HEK293 (cell line): ENCODE data around the gene WNT4.

Experiments used
- CTCF ChIA-PET: fragments of 350-600 bp; formaldehyde crosslinking; extraction: SDS; loops from one replicate; lab custom pipeline; 2021; ENCODE audit warnings: antibody characterized with exemption; lab: Yijun Ruan, JAX
- POLR2A ChIA-PET: fragments of 300-600 bp; formaldehyde crosslinking; extraction: SDS; loops from one replicate; lab custom pipeline; 2020; ENCODE audit warnings: antibody characterized with exemption, inconsistent platforms; lab: Yijun Ruan, JAX
- H3K27ac ChIP-seq: fragments of 200-500 bp; sonication (Bioruptor generic); 2 replicates; pipeline ENCODE4 v1.5.1; 2014; ENCODE audit warnings: low read depth, low read length, control low read depth, inconsistent platforms; ENCODE audit errors: extremely low read depth
- H3K36me3 ChIP-seq, 2 experiments: fragments of 200-500 bp in 1 of 2; sonication (Bioruptor generic) in 1 of 2; 1 replicate in 1 of 2; 2 replicates in 1 of 2; pipeline ENCODE4 v1.5.1; 2014 to 2017; ENCODE audit warnings: inconsistent platforms in 2 of 2, low read length in 2 of 2; ENCODE audit not compliant: control insufficient read depth in 2 of 2, insufficient read depth in 1 of 2
- H3K4me1 ChIP-seq: fragments of 200-500 bp; sonication (Bioruptor generic); 2 replicates; pipeline ENCODE4 v1.5.1; 2014; ENCODE audit warnings: mild to moderate bottlenecking, low read length, inconsistent platforms; ENCODE audit not compliant: control insufficient read depth, insufficient read depth
- H3K4me3 ChIP-seq: 2 replicates; pipeline ENCODE4 v1.5.1; 2011; ENCODE audit warnings: low read depth, mild to moderate bottlenecking, control low read depth, low read length, moderate library complexity
- H3K9me3 ChIP-seq: fragments of 200-500 bp; sonication (Bioruptor generic); 2 replicates; pipeline ENCODE4 v1.5.1; 2014; ENCODE audit warnings: low read depth, low read length, inconsistent platforms; ENCODE audit not compliant: control insufficient read depth, insufficient read depth
- BCL11A ChIP-seq: fragments of 450-650 bp; formaldehyde crosslinking; IDR thresholded peaks from 2 replicates; pipeline ENCODE4 v1.5.1; 2016; ENCODE audit warnings: low read depth, missing biosample characterization, missing genetic modification characterization
- HIC1 ChIP-seq: fragments of 450-650 bp; formaldehyde crosslinking; IDR thresholded peaks from 2 replicates; pipeline ENCODE4 v1.5.1; 2016; ENCODE audit warnings: missing biosample characterization, missing genetic modification characterization
- OSR2 ChIP-seq: fragments of 450-650 bp; formaldehyde crosslinking; IDR thresholded peaks from 2 replicates; pipeline ENCODE4 v1.5.1; 2016; ENCODE audit warnings: missing biosample characterization, missing genetic modification characterization
- YY2 ChIP-seq: fragments of 450-650 bp; formaldehyde crosslinking; IDR thresholded peaks from 2 replicates; pipeline ENCODE4 v1.5.1; 2016; ENCODE audit warnings: missing biosample characterization, missing genetic modification characterization
- ZBTB26 ChIP-seq: fragments of 450-650 bp; formaldehyde crosslinking; optimal IDR thresholded peaks from 2 replicates; pipeline ENCODE3; 2016; ENCODE audit warnings: missing biosample characterization, mild to moderate bottlenecking, missing genetic modification characterization
- ZBTB7A ChIP-seq: fragments of 450-650 bp; formaldehyde crosslinking; IDR thresholded peaks from 2 replicates; pipeline ENCODE4 v1.5.1; 2016; ENCODE audit warnings: low read depth, missing biosample characterization, missing genetic modification characterization
- ZNF148 ChIP-seq: fragments of 450-650 bp; formaldehyde crosslinking; IDR thresholded peaks from 2 replicates; pipeline ENCODE4 v1.5.0; 2017; ENCODE audit warnings: missing biosample characterization, missing genetic modification characterization, borderline replicate concordance
- ZNF521 ChIP-seq: fragments of 450-650 bp; formaldehyde crosslinking; IDR thresholded peaks from 2 replicates; pipeline ENCODE4 v1.5.1; 2017; ENCODE audit warnings: missing biosample characterization, mild to moderate bottlenecking, missing genetic modification characterization
- ZNF580 ChIP-seq: fragments of 450-650 bp; formaldehyde crosslinking; IDR thresholded peaks from 2 replicates; pipeline ENCODE4 v1.5.1; 2016; ENCODE audit warnings: missing biosample characterization, missing genetic modification characterization
- ZNF585B ChIP-seq: fragments of 450-650 bp; formaldehyde crosslinking; IDR thresholded peaks from 2 replicates; pipeline ENCODE4 v1.5.1; 2016; ENCODE audit warnings: missing biosample characterization, missing genetic modification characterization
- ZNF629 ChIP-seq: fragments of 450-650 bp; formaldehyde crosslinking; IDR thresholded peaks from 2 replicates; pipeline ENCODE4 v1.5.1; 2017; ENCODE audit warnings: missing biosample characterization, missing genetic modification characterization
- TF ChIP-seq, protein P1 (sequence below): fragments of 450-650 bp; formaldehyde crosslinking; IDR thresholded peaks from 2 replicates; pipeline ENCODE4 v1.5.1; 2016; ENCODE audit warnings: missing biosample characterization, missing genetic modification characterization
- TF ChIP-seq, protein P2 (sequence below): fragments of 450-650 bp; formaldehyde crosslinking; IDR thresholded peaks from 2 replicates; pipeline ENCODE4 v1.5.1; 2016; ENCODE audit warnings: missing biosample characterization, missing genetic modification characterization

The WNT4 gene

GRCh38 chr1:22177354-22178003 is 34.6 kb upstream of the WNT4 start:
- no peaks in the 10 kb centered on the region for H3K4me1 ChIP-seq
- no peaks in the 10 kb centered on the region for H3K9me3 ChIP-seq
- H3K36me3 ChIP-seq = no peaks in the 10 kb centered on the region
- no peak overlapping the region for H3K4me3 ChIP-seq
- CTCF ChIA-PET = no interaction called here
- POLR2A ChIA-PET = no interaction called here
- no peak overlapping the region for H3K27ac ChIP-seq
- no peak for TF ChIP-seq YY2
- no peak for TF ChIP-seq ZBTB26 (tag by site-specific recombination)
- TF ChIP-seq ZNF629 = 0 out of 2 replicates have a peak, but pooled peaks have one; percentile 20
- TF ChIP-seq, all 188 proteins: peak for 1

DNA sequence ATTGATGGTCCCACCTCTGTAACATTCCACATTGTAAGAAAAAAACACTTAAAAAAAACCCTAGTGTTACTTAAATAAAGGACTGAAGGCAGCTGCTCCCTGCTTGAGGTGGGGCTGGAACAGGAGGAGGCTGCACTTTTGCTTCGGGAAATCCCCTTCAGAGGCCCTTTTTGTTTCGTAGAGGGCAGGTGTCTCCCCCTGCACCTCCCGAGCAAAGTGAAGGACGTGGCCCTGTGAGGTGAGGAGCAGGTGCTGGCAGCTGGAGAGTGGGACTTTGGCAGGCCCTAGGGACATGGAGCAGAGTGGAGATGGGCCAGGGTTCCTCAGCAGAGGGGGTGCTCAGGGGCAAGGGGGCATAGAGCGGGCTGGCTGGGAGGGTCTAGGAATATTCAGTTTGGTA is 33.4 kb upstream of the WNT4 start:
- H3K27ac ChIP-seq = no peak overlapping the region
- CTCF ChIA-PET = interaction anchor here (0.6 kb wide), 1 partner anchor 243 kb away, joined by 3 read pairs; no protein-coding TSS in a partner anchor
- no peak overlapping the region for H3K4me3 ChIP-seq
- no peaks in the 10 kb centered on the region for H3K36me3 ChIP-seq
- no peaks in the 10 kb centered on the region for H3K4me1 ChIP-seq
- POLR2A ChIA-PET = no interaction called here
- TF ChIP-seq, protein P1, sequence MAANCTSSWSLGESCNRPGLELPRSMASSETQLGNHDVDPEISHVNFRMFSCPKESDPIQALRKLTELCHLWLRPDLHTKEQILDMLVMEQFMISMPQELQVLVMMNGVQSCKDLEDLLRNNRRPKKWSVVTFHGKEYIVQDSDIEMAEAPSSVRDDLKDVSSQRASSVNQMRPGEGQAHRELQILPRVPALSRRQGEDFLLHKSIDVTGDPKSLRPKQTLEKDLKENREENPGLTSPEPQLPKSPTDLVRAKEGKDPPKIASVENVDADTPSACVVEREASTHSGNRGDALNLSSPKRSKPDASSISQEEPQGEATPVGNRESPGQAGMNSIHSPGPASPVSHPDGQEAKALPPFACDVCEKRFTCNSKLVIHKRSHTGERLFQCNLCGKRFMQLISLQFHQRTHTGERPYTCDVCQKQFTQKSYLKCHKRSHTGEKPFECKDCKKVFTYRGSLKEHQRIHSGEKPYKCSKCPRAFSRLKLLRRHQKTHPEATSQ (tag by site-specific recombination) = no peak
- H3K9me3 ChIP-seq = no peaks in the 10 kb centered on the region

GRCh38 chr1:22174446-22175220 is 31.7 kb upstream of the WNT4 start:
- Histone ChIP-seq H3K4me3 (no peak overlapping the region), H3K9me3 (no peaks in the 10 kb centered on the region), H3K27ac (no peak overlapping the region), H3K4me1 (no peaks in the 10 kb centered on the region), H3K36me3 (no peaks in the 10 kb centered on the region)
- TF ChIP-seq HIC1 (tag by site-specific recombination) (no peak), ZNF580 (tag by site-specific recombination) (no peak), OSR2 (no peak)
- CTCF ChIA-PET = no interaction called here
- POLR2A ChIA-PET = no interaction called here

DNA sequence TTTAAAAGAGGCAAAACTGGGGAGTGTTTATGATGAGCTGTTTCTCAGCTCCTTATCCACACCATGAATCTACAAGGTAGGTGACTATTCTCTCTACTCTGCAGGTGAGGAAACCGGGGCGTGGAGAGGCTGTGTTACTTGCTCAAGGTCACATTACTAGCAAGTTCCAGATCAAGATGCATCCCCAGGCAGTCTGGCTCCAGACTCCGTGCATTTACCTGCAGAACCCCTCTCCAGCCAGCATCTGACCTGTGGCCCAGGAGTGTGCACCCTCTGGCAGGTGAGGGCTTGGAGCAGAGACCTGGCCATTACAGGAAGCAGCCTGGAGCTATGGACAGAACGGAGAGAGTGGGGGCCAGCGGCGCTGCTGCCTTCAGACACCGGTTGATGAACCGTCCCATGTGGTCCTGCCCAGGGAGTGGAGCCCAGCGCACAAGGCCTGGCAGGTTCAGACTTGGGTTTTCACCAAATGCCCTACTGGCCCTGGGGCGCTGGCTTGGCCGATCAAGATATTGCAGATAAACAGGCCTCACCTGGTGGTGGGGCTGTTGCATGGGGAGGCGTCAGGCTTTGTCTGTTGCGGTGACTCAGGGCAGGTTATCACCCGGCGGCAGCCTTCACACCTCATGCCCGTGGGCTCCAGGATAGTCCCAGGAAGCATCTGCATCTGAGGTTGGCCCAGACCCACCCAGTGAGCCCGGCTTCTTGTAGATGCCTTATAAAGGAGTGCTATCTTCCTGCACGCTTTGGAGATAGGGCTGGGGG is 29.2 kb upstream of the WNT4 start:
- Histone ChIP-seq H3K4me1 (no peaks in the 10 kb centered on the region), H3K4me3 (no peak overlapping the region), H3K27ac (no peak overlapping the region), H3K36me3 (no peaks in the 10 kb centered on the region), H3K9me3 (no peaks in the 10 kb centered on the region)
- ChIA-PET POLR2A (no interaction called here), CTCF (no interaction called here)
- TF ChIP-seq BCL11A (tag by site-specific recombination) (no peak), ZNF521 (tag by site-specific recombination) (no peak), ZNF148 (no peak), ZNF585B (tag by site-specific recombination) (no peak), ZBTB26 (tag by site-specific recombination) (no peak), ZBTB7A (tag by site-specific recombination) (no peak)
- TF ChIP-seq, protein P2, sequence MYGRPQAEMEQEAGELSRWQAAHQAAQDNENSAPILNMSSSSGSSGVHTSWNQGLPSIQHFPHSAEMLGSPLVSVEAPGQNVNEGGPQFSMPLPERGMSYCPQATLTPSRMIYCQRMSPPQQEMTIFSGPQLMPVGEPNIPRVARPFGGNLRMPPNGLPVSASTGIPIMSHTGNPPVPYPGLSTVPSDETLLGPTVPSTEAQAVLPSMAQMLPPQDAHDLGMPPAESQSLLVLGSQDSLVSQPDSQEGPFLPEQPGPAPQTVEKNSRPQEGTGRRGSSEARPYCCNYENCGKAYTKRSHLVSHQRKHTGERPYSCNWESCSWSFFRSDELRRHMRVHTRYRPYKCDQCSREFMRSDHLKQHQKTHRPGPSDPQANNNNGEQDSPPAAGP (tag by site-specific recombination) = no peak
